Measurements from ENCODE around the gene RING1.

- TF ChIP-seq CTCF (IDR thresholded peaks at IDR 0.05) (no peak), POLR2A (IDR thresholded peaks at IDR 0.05) (no peak)
These were observed 39.7 kb upstream of the RING1 start for GRCh38 chr6:33168639-33169038.
